ENCODE measurements around the gene PPIA.
"Not testable (repeated sequence)": the region's sequence is repeated elsewhere in the genome, so short reads cannot be mapped to it uniquely, and the experiment has no call there.

PPIA gene

GRCh38 chr7:44794331-44794730 is 2.1 kb upstream of the PPIA start:
- no peak for TF ChIP-seq CTCF (IDR thresholded peaks at IDR 0.05; ENCODE audit: extremely low read depth, missing control alignments)
- no peak for DNase-seq (ENCODE audit: low spot score)

- DNase-seq (ENCODE audit: low spot score): no peak
- TF ChIP-seq CTCF (IDR thresholded peaks at IDR 0.05; ENCODE audit: extremely low read depth, missing control alignments): no peak
These were observed 412 bp upstream of the PPIA start for GRCh38 chr7:44796034-44796503.

GRCh38 chr7:44797329-44798258 is 1.1 kb downstream of the PPIA start:
- peak; percentile 67 for TF ChIP-seq CTCF (IDR thresholded peaks at IDR 0.05; ENCODE audit: extremely low read depth, missing control alignments)
- peak; percentile 85 for DNase-seq (ENCODE audit: low spot score)

- no peak for DNase-seq (ENCODE audit: low spot score)
- no peak for TF ChIP-seq CTCF (IDR thresholded peaks at IDR 0.05; ENCODE audit: extremely low read depth, missing control alignments)
These were observed 2.3 kb downstream of the PPIA start for GRCh38 chr7:44798649-44799305.

- DNase-seq (ENCODE audit: low spot score): no peak
- TF ChIP-seq CTCF (IDR thresholded peaks at IDR 0.05; ENCODE audit: extremely low read depth, missing control alignments): no peak
These were observed 3.5 kb downstream of the PPIA start for GRCh38 chr7:44799939-44800338.

- no peak for TF ChIP-seq CTCF (IDR thresholded peaks at IDR 0.05; ENCODE audit: extremely low read depth, missing control alignments)
- DNase-seq (ENCODE audit: low spot score): no peak
These were observed 5.4 kb downstream of the PPIA start for GRCh38 chr7:44801890-44802289.

- no peak for DNase-seq (ENCODE audit: low spot score)
- no peak for TF ChIP-seq CTCF (IDR thresholded peaks at IDR 0.05; ENCODE audit: extremely low read depth, missing control alignments)
These were observed 6.0 kb downstream of the PPIA start for GRCh38 chr7:44802418-44803025.

- DNase-seq (ENCODE audit: low spot score): not testable (repeated sequence)
These were observed 7.5 kb downstream of the PPIA start for GRCh38 chr7:44803828-44804519.
